HG03175 (cell line): ENCODE measurements around the gene RBBP8.
"Not testable (repeated sequence)": the region's sequence is repeated elsewhere in the genome, so short reads cannot be mapped to it uniquely, and the experiment has no call there.

Source experiments
- ATAC-seq: cut with Tn5 transposase; IDR thresholded peaks from one replicate; pipeline ENCODE4 v1.9.1; 2021; ENCODE audit warnings: mild to moderate bottlenecking, moderate library complexity; ENCODE audit not compliant: unreplicated experiment

Gene RBBP8

DNA sequence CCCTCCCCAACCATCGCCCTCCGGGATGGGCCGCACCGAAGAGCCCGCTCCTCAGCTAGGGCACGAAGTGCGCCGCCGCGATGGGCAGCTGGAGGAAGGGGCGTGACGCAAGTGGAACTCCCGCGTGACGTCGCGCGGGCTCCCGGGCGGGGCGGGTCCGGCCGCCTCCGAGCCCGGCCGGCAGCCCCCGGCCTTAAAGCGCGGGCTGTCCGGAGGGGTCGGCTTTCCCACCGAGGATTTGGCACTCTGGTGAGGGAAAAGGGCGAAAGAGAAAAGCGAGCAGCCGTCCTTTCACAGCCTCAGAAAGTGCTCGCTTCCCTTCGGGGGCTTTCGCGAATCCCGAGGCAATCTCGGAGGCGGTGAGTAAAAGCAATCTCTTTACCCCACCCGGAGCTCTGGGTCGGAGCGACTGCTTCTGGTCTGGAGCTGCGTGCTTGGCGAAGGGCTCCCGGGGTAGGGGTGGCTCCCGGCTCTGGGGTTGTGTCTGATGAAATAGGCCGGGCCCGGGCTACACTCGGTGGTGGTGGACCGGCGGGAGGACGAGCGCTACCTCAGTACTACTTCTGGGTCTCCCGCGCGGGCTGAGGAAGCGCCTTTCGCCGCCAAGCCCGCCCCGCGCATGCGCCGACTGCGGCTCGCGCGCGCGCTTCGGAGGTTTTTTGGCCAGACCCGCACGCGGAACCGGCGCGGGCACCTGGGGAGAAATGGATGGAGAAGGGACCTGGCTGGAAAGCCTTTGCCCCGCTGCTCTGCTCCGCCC, at the start of gene RBBP8:
RBBP8 (plus strand) TSS at position 123 of the 760 bp plus-strand sequence. CDS start 3,524 bp downstream, outside the sequence.
- peak; percentile 81 for ATAC-seq

GRCh38 chr18:22883827-22884226, 49.3 kb upstream of the RBBP8 start:
- no peak for ATAC-seq

DNA sequence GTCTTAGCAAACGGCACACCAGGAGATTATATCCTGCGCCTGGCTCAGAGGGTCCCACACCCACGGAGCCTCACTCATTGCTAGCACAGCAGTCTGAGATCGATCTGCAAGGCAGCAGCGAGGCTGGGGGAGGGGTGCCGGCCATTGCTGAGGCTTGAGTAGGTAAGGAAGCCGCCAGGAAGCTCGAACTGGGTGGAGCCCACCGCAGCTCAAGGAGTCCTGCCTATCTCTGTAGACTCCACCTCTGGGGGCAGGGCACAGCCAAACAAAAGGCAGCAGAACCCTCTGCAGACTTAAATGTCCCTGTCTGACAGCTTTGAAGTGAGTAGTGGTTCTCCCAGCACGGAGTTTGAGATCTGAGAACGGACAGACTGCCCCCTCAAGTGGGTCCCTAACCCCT, 47.4 kb upstream of the RBBP8 start:
- not testable (repeated sequence) for ATAC-seq

GRCh38 chr18:22899421-22899820, 33.7 kb upstream of the RBBP8 start:
- no peak for ATAC-seq

GRCh38 chr18:22900558-22901238, 32.4 kb upstream of the RBBP8 start:
- ATAC-seq, result no peak

GRCh38 chr18:22902093-22902492, 31.0 kb upstream of the RBBP8 start:
- no peak for ATAC-seq

DNA sequence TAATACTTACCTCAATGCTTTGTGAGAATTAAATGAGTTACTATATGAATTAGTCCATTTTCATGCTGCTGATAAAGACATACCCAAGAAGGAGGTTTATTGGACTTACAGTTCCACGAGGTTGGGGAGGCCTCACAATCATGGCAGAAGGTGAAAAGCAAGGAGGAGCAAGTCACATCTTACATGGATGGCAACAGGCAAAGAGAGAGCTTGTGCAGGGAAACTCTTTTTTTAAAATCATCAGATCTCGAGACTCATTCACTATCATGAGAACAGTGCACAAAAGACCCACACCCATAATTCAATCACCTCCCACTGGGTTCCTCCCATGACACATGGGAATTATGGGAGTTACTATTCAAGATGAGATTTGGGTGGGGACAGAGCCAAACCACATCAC, 29.9 kb upstream of the RBBP8 start:
- ATAC-seq, result not testable (repeated sequence)

GRCh38 chr18:22912149-22912548, 21.0 kb upstream of the RBBP8 start:
- no peak for ATAC-seq

- no peak for ATAC-seq
Measured at GRCh38 chr18:22912835-22913234, 20.3 kb upstream of the RBBP8 start.

DNA sequence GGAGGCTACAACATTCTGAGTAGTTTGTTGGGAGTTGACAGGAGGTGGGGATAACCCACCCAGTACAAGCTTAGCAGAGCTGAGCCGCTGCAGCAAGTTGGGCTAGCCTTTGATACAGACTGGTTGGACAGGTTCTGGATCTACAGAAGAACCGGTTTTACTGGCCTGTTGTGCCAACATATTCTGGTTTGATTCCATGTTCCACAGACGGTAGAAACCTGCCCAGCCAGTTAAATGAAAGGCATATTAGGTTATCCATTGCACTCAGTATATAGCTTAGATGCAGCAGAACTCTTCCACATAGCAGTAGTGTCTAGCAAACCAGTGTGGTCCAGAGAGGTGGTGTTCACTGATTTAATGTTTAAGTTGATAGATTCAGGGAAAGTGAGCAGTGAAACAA, 19.3 kb upstream of the RBBP8 start:
- no peak for ATAC-seq

- ATAC-seq, result no peak
Measured at GRCh38 chr18:22914633-22915032, 18.5 kb upstream of the RBBP8 start.

DNA sequence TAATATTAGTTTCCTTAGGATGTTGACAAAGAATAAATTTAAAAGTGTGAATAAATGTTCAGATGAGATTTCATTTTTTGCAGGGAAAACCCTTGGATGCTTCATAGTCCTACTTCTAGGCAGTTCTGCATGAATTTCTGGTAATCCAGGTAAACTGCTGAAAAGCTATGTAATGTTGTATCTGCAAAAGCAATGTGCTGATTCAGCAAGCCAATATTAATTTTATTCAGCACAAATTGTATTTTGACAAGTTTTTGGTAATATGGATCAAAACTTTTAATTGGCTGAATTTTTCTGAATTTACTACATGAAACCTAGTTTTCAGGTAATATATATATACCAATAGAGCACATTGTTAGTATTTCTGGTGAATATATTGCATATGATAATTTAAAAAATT, 17.8 kb upstream of the RBBP8 start:
- no peak for ATAC-seq

DNA sequence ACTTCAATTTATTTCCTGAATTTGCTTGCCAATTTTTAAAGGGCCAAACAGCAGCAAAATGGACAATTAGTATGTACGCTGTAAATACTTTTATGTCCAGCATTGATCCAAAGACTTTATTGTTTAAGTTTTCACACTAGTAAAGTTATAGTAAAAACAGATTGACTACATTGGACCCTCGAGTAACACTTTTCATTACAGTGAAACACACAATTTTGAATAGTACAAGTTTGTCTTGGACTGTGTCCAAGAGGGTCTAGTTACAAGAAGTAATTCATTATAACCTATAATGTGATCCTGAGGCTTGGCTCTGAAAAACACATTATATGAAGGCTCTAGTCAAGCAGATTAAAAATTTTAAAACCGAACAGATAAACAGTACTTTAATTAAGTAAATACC, 11.4 kb upstream of the RBBP8 start:
- no peak for ATAC-seq

- no peak for ATAC-seq
Measured at GRCh38 chr18:22924589-22924988, 8.5 kb upstream of the RBBP8 start.

DNA sequence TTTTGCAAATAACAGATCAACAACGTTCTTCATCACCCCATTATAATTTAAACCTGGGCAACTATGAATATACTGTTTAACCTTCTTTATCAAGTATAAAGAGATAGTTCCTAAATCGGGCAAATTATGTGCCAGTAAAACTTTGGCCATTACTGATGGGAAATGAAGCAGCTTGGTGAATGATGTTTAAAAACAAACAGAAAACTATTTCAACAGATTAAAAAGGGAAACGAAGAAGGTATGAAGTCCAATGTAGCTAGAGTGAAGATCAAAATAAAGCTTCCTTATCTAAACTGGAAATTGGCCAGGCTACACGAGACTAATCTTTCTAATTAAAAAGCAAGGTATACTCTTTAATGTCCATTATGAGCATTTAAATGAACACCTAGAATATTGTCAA, 6.7 kb upstream of the RBBP8 start:
- no peak for ATAC-seq

GRCh38 chr18:22928339-22928738, 4.8 kb upstream of the RBBP8 start:
- ATAC-seq, result no peak

GRCh38 chr18:22930089-22930713, 2.9 kb upstream of the RBBP8 start:
- ATAC-seq, result peak; percentile 45

DNA sequence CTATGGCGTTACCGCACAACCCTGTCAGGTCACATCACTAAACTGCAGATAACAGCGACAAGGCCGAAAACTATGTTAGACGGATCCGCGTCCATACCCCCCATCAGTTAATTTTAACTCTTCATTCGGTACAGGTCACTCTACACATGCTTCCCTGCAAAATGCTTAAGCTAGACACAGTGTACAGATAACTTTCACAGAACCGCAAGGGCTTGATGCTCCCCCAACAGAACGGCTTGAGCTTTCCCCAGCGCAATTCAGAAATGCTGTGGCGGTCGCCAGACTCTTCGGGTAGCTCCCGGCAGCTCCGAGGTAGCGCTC, 283 bp upstream of the RBBP8 start:
- peak; percentile 33 for ATAC-seq

DNA sequence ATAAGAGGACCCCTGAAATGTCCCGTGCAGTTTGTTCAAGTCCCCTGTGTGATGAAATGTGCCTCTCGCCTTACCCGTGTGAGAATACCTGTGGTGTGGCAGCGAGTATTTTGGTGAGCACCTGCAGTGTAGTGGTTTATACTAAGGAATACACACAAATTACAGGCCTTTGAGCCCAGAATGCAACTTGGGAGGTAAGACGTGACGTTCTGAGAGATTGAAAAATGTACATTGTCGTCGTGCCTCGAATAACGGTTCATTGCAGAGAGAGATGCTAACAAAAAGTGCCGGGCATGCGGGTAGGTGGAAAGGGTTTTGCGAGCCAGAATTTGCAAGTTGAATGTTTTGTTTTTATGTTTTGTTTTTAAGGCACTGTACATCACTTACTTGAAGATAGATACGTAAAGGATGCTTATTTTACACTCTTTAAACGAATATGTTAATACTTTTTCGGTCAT, 867 bp downstream of the RBBP8 start:
- ATAC-seq, result no peak

GRCh38 chr18:22934789-22935188, 1.7 kb downstream of the RBBP8 start:
- ATAC-seq, result no peak

- no peak for ATAC-seq
Measured at GRCh38 chr18:22935431-22935830, 2.3 kb downstream of the RBBP8 start.

DNA sequence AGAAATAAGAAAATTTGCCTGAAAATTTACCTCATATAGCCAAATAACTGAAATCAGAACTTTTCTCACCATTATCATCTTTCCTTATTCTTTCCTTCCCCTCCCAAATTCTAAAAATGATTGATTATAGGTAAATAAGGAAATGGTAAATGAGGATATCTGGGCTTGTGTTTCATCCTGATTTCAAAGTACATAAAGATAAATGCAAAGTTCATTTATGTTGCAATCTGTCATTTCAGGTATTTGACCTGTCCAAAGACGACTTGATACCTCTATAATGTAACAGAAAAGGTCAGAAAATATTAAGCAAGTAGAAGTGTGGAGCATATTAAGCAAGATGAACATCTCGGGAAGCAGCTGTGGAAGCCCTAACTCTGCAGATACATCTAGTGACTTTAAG, 3.4 kb downstream of the RBBP8 start:
- ATAC-seq, result no peak
